ENCODE results near the gene TOR2A.

DNA sequence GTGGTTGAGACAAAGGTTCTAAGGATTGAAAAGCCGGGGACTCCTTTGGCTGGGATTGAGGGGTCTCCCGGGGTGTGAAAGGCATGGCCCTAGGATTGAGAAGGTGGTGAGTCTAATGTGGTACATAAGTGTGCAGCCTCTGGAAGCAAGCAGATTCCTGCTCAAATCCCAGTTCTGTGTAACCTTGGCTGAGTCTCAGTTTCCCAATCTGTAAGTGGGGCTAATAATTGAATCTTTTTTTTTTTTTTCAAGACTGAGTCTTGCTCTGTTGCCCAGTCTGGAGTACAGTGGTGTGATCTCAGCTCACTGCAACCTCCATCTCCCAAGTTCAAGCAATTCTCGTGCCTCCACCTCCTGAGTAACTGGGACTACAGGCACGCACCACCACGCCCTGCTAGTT, 37.5 kb upstream of the TOR2A start:
- TF ChIP-seq POLR2AphosphoS5 (IDR thresholded peaks at IDR 0.05; ENCODE audit: low read depth, low read length) (no peak), POLR2A (IDR thresholded peaks at IDR 0.05; ENCODE audit: low read depth, low read length) (no peak)

Data from GM12892 (cell line).